Left lung (tissue), 14 donors: ENCODE results near the gene MARCHF2. TPM values are rescaled to one million over a fixed set of nuclear protein-coding genes. Genes with fewer than 3 reads are reported as not detected.
A peak's percentile ranks its signal among the peaks of the same experiment; 100 is the strongest.

Experiments used
- ATAC-seq: fragments of 200-7000 bp; cut with Tn5 transposase; one replicate; pipeline ENCODE4 v1.9.1; 2020; ENCODE audit warnings: moderate library complexity
- DNase-seq, 4 donors: peaks; one replicate each; pipeline ENCODE4 v3.0.0-alpha.2; 2013 to 2020
- H3K27ac ChIP-seq, 2 donors: fragments of 200-600 bp; sonication (generic) in 1 of 2; one replicate each; pipeline versions ENCODE4 v1.5.0 to v1.8.0; 2020 to 2021
- H3K27me3 ChIP-seq, 2 donors: fragments of 200-600 bp; sonication (generic) in 1 of 2; one replicate each; pipeline versions ENCODE4 v1.5.0 to v1.8.0; 2020 to 2021
- H3K36me3 ChIP-seq, 2 donors: fragments of 200-600 bp; sonication (generic) in 1 of 2; one replicate each; pipeline versions ENCODE4 v1.5.0 to v1.8.0; 2020 to 2021
- H3K4me1 ChIP-seq, 2 donors: fragments of 200-600 bp; one replicate each; pipeline ENCODE4 v1.8.0; 2021
- H3K4me3 ChIP-seq, 2 donors: fragments of 200-600 bp; sonication (generic) in 1 of 2; one replicate each; pipeline versions ENCODE4 v1.5.0 to v1.8.0; 2020 to 2021; ENCODE audit warnings: mild to moderate bottlenecking in 1 of 2
- H3K9me3 ChIP-seq, 2 donors: fragments of 200-600 bp; sonication (generic) in 1 of 2; one replicate each; pipeline versions ENCODE4 v1.5.0 to v1.8.0; 2020 to 2021
- CTCF ChIP-seq, 2 donors: fragments of 200-600 bp; sonication (generic) in 1 of 2; IDR thresholded peaks; one replicate each; pipeline versions ENCODE4 v1.5.0 to v1.8.0; 2021; ENCODE audit warnings: antibody characterized with exemption in 2 of 2
- intact Hi-C, 2 donors: fragments of 100-400 bp; cut with DNase I; formaldehyde crosslinking; loops; one replicate each; pipeline versions ENCODE4 v1.11.2 to v1.14.2; 2022
- long read RNA-seq, 12 donors: library from polyadenylated mRNA in 2 of 12; unstranded in 2 of 12; transcript quantifications; one replicate each; pipeline ENCODE4 v2.0.0 and lab custom pipeline, GENCODE V29; 2019 to 2026
- polyA plus RNA-seq, 6 donors: library from polyadenylated mRNA; unstranded; fragments of 120-200 nt; gene quantifications; one replicate each; pipeline ENCODE4 v1.2.1, GENCODE V29; 2013; ENCODE audit not compliant: insufficient read length in 6 of 6
- total RNA-seq, 2 donors: library from RNA; stranded (reverse); fragmentation: NEBNext Ultra II Directional; extraction: Animal tissue kit (Norgen Biotek cat#: 25700); gene quantifications; one replicate each; pipeline ENCODE4 v1.2.1, GENCODE V29; 2021
- donor health status: DM: no; HTN: yes; CAD: no.
- donor health status: DM: no; HTN: no; CAD: no.

MARCHF2 gene
- total RNA-seq (10 to 100 TPM; 46.5 to 54.6 TPM), polyA plus RNA-seq (10 to 100 TPM in 5 of 6 donors, 1 to 10 TPM in 1; 9.1 to 12.8 (median 12.1) TPM)
- long read RNA-seq, donor 1, partial matches to known transcripts, result 0 of 4 reads
- long read RNA-seq, donor 1, other reads (novel, unspliced or antisense), result 0 of 4 reads
- long read RNA-seq, donor 2, transcript MARCH2-201 (5 exons, 1,376 nt), result major isoform, 5 of 7 reads
- long read RNA-seq, donor 2, partial matches to known transcripts, result 0 of 7 reads
- long read RNA-seq, donor 2, other reads (novel, unspliced or antisense), result 0 of 7 reads
- long read RNA-seq, donor 3, partial matches to known transcripts, result 0 of 3 reads
- long read RNA-seq, donor 3, other reads (novel, unspliced or antisense), result 0 of 3 reads
- long read RNA-seq, donor 4, partial matches to known transcripts, result 3 of 9 reads
- long read RNA-seq, donor 4, other reads (novel, unspliced or antisense), result 3 of 9 reads
- long read RNA-seq, donor 5, transcript MARCH2-201 (5 exons, 1,376 nt), result major isoform, 6 of 7 reads
- long read RNA-seq, donor 5, partial matches to known transcripts, result 0 of 7 reads
- long read RNA-seq, donor 5, other reads (novel, unspliced or antisense), result 0 of 7 reads
- long read RNA-seq, donor 6, partial matches to known transcripts, result 0 of 3 reads
- long read RNA-seq, donor 6, other reads (novel, unspliced or antisense), result 0 of 3 reads
- long read RNA-seq, donor 7, partial matches to known transcripts, result 0 of 3 reads
- long read RNA-seq, donor 7, other reads (novel, unspliced or antisense), result 0 of 3 reads
- long read RNA-seq, donor 8, partial matches to known transcripts, result 0 of 2 reads
- long read RNA-seq, donor 8, other reads (novel, unspliced or antisense), result 0 of 2 reads
- long read RNA-seq, donor 9, result 0 reads
- long read RNA-seq, donor 10, transcript MARCH2-201 (5 exons, 1,376 nt), result major isoform, 5 of 22 reads
- long read RNA-seq, donor 10, partial matches to known transcripts, result 4 of 22 reads
- long read RNA-seq, donor 10, other reads (novel, unspliced or antisense), result 11 of 22 reads
- long read RNA-seq, donor 11, result 0 reads
- long read RNA-seq, donor 12, partial matches to known transcripts, result 0 of 4 reads
- long read RNA-seq, donor 12, other reads (novel, unspliced or antisense), result 0 of 4 reads

- Histone ChIP-seq H3K9me3 (no peaks in the 10 kb centered on the region), H3K4me1 (peaks cover 5 to 45% of the 10 kb centered on the region in 2 donors), H3K27me3 (no peaks in the 10 kb centered on the region), H3K36me3 (no peaks in the 10 kb centered on the region), H3K4me3 (peak within 1 kb of the TSS; percentile 81 to 90), H3K27ac (peak within 1 kb of the TSS in 1 of 2 donors; percentile 80)
- TF ChIP-seq CTCF (IDR thresholded peaks at IDR 0.05), result peak; percentile 61 to 69
- intact Hi-C loops, result no loop called here
- peak; percentile 100 for ATAC-seq
- peak; percentile 88 to 98 (median 97) for DNase-seq
These were observed at the start of gene MARCHF2 for GRCh38 chr19:8412783-8413628. Gene MARCHF2, plus strand, starts transcription at chr19:8413305. Its CDS starts 8,536 bp downstream, at chr19:8421841.

GRCh38 chr19:8363803-8364771 lies 49.0 kb upstream of the MARCHF2 start, which contains the start of gene ANGPTL4:
Gene ANGPTL4, plus strand, starts transcription at chr19:8364155. Its CDS starts 167 bp downstream, at chr19:8364322.
- no peak for TF ChIP-seq CTCF (IDR thresholded peaks at IDR 0.05)
- intact Hi-C loops, result no loop called here
- no peaks in the 10 kb centered on the region for H3K9me3 ChIP-seq
- H3K27me3 ChIP-seq, result peaks cover 0 to 60% of the 10 kb centered on the region in 2 donors
- peak within 1 kb of the TSS; percentile 25 to 48 for H3K4me3 ChIP-seq
- H3K36me3 ChIP-seq, result no peaks in the 10 kb centered on the region
- H3K27ac ChIP-seq, result peak within 1 kb of the TSS; percentile 44 to 78
- peaks cover 33 to 78% of the 10 kb centered on the region in 2 donors for H3K4me1 ChIP-seq
- ATAC-seq, result peak; percentile 61
- peak in 3 of 4 donors; percentile 33 to 84 (median 64) for DNase-seq

- no peak for DNase-seq
- no peak for ATAC-seq
- intact Hi-C loops, result no loop called here
- peaks cover 0 to under 1% of the 10 kb centered on the region in 2 donors for H3K36me3 ChIP-seq
- no peak for TF ChIP-seq CTCF (IDR thresholded peaks at IDR 0.05)
- peaks cover 0 to 60% of the 10 kb centered on the region in 2 donors for H3K27me3 ChIP-seq
- peak overlapping the region in 1 of 2 donors; percentile 41 for H3K27ac ChIP-seq
- H3K4me3 ChIP-seq, result peak overlapping the region in 1 of 2 donors; percentile 7
- H3K9me3 ChIP-seq, result no peaks in the 10 kb centered on the region
- H3K4me1 ChIP-seq, result peaks cover 33 to 68% of the 10 kb centered on the region in 2 donors
These were observed 47.0 kb upstream of the MARCHF2 start for GRCh38 chr19:8366121-8366581.

GRCh38 chr19:8366961-8367326 lies 46.2 kb upstream of the MARCHF2 start:
- DNase-seq (peak in 1 of 4 donors; percentile 66), ATAC-seq (no peak)
- Histone ChIP-seq H3K9me3 (no peaks in the 10 kb centered on the region), H3K4me3 (no peak overlapping the region), H3K27me3 (peaks cover 0 to 58% of the 10 kb centered on the region in 2 donors), H3K4me1 (peaks cover 29 to 60% of the 10 kb centered on the region in 2 donors), H3K27ac (peak overlapping the region in 1 of 2 donors; percentile 41), H3K36me3 (peaks cover 0 to 5% of the 10 kb centered on the region in 2 donors)
- no peak for TF ChIP-seq CTCF (IDR thresholded peaks at IDR 0.05)
- intact Hi-C loops, result no loop called here
